A549 (cell line): ENCODE data around the gene NGFR. TPM values are rescaled to one million over a fixed set of nuclear protein-coding genes. Genes with fewer than 3 reads are reported as not detected.
A peak's percentile ranks its signal among the peaks of the same experiment; 100 is the strongest.

Source experiments
- ATAC-seq, 2 experiments: fragments of 200-7000 bp in 1 of 2; fragments of >200 bp in 1 of 2; cut with Nextera tagmentation in 1 of 2; cut with Tn5 transposase in 1 of 2; 3 replicates each; pipeline versions ENCODE4 v1.8.0 to v1.9.1; 2018 to 2020; ENCODE audit warnings: mild to moderate bottlenecking in 1 of 2, moderate library complexity in 1 of 2
- CTCF ChIA-PET: fragments of 300-600 bp; sonication (Branson Sonifier 250); formaldehyde crosslinking; extraction: SDS; loops from one replicate; lab custom pipeline; 2021; ENCODE audit warnings: antibody characterized with exemption, inconsistent platforms; lab: Yijun Ruan, JAX
- POLR2A ChIA-PET: fragments of 350-600 bp; formaldehyde crosslinking; extraction: SDS; loops from one replicate; lab custom pipeline; 2021; ENCODE audit warnings: antibody characterized with exemption, inconsistent platforms; lab: Yijun Ruan, JAX
- DNase-seq, 2 experiments: peaks; one replicate each; pipeline versions ENCODE4 v3.0.0 to v3.0.0-alpha.2; 2011 to 2016; ENCODE audit warnings: low read depth in 1 of 2, low spot score in 1 of 2
- FAIRE-seq: peaks from 2 replicates; lab custom pipeline; 2011; peaks lifted over from hg19 to GRCh38; lab: Jason Lieb, UNC
- H3K27ac ChIP-seq, 2 experiments: fragments of >200 bp; sonication (Bioruptor Twin); formaldehyde crosslinking; 3 replicates each; pipeline ENCODE4 v1.5.1; 2016 to 2017
- H3K4me1 ChIP-seq: fragments of >200 bp; sonication (Bioruptor Twin); formaldehyde crosslinking; 3 replicates; pipeline ENCODE4 v1.6.1; 2016
- H3K4me2 ChIP-seq: fragments of >200 bp; sonication (Bioruptor Twin); formaldehyde crosslinking; 3 replicates; pipeline ENCODE4 v1.6.1; 2016
- H3K4me3 ChIP-seq: fragments of >200 bp; sonication (Bioruptor Twin); formaldehyde crosslinking; 3 replicates; pipeline ENCODE4 v1.5.1; 2016
- H3K9me3 ChIP-seq: fragments of >200 bp; sonication (Bioruptor Twin); formaldehyde crosslinking; 3 replicates; pipeline ENCODE4 v1.6.1; 2016
- BHLHE40 ChIP-seq: IDR thresholded peaks from 2 replicates; pipeline ENCODE4 v1.6.1; 2012; ENCODE audit warnings: low read depth, low read length, inconsistent platforms
- CBX8 ChIP-seq: fragments of 200-600 bp; sonication (generic); IDR thresholded peaks from 2 replicates; pipeline ENCODE4 v1.6.1; 2016
- CEBPB ChIP-seq, 2 experiments: fragments of >200 bp in 1 of 2; sonication (Bioruptor Twin) in 1 of 2; formaldehyde crosslinking in 1 of 2; IDR thresholded peaks; 2 replicates each; pipeline ENCODE4 v1.6.1; 2012 to 2016
- EHMT2 ChIP-seq: fragments of 200-600 bp; sonication (generic); IDR thresholded peaks from 2 replicates; pipeline ENCODE4 v1.6.1; 2016; ENCODE audit warnings: antibody characterized with exemption, low read depth, mild to moderate bottlenecking, moderate library complexity
- FOXS1 ChIP-seq: fragments of 250-450 bp; sonication (Bioruptor Pico); IDR thresholded peaks from 2 replicates; pipeline ENCODE4 v1.5.0; 2020; ENCODE audit warnings: mild to moderate bottlenecking, moderate library complexity
- HEYL ChIP-seq: fragments of 250-450 bp; sonication (Bioruptor Pico); IDR thresholded peaks from 2 replicates; pipeline ENCODE4 v1.8.0; 2021; ENCODE audit warnings: mild to moderate bottlenecking, moderate library complexity
- HOXB13 ChIP-seq: fragments of 250-450 bp; sonication (Bioruptor Pico); IDR thresholded peaks from 2 replicates; pipeline ENCODE4 v1.5.0; 2020; ENCODE audit warnings: low read depth, mild to moderate bottlenecking, moderate library complexity
- HOXB5 ChIP-seq: fragments of 250-450 bp; sonication (Bioruptor Pico); IDR thresholded peaks from 2 replicates; pipeline ENCODE4 v1.5.0; 2020; ENCODE audit warnings: mild to moderate bottlenecking, moderate library complexity
- JUN ChIP-seq, 2 experiments: fragments of >200 bp; sonication (Bioruptor Twin); formaldehyde crosslinking; IDR thresholded peaks; 2 replicates in 1 of 2; 3 replicates in 1 of 2; pipeline ENCODE4 v1.6.1; 2016 to 2017
- MAFK ChIP-seq: fragments of 450-650 bp; IDR thresholded peaks from 2 replicates; pipeline ENCODE4 v1.6.1; 2014; ENCODE audit not compliant: partially characterized antibody
- MAZ ChIP-seq: fragments of 150-350 bp; IDR thresholded peaks from 2 replicates; pipeline ENCODE4 v1.6.1; 2014; ENCODE audit warnings: antibody characterized with exemption, low read depth, low read length, borderline replicate concordance
- PHF8 ChIP-seq: fragments of 200-600 bp; sonication (generic); IDR thresholded peaks from 2 replicates; pipeline ENCODE4 v1.6.1; 2016; ENCODE audit warnings: low read depth, mild to moderate bottlenecking, antibody characterized with exemption, moderate library complexity, borderline replicate concordance
- RARB ChIP-seq: fragments of 250-450 bp; sonication (Bioruptor Pico); IDR thresholded peaks from 2 replicates; pipeline ENCODE4 v1.8.0; 2021; ENCODE audit warnings: mild to moderate bottlenecking, moderate library complexity
- SMC3 ChIP-seq: fragments of >200 bp; sonication (Bioruptor Twin); formaldehyde crosslinking; IDR thresholded peaks from 3 replicates; pipeline ENCODE4 v1.6.1; 2018; ENCODE audit warnings: inconsistent platforms
- TFCP2L1 ChIP-seq: fragments of 250-450 bp; sonication (Bioruptor Pico); IDR thresholded peaks from 2 replicates; pipeline ENCODE4 v1.5.0; 2021; ENCODE audit warnings: mild to moderate bottlenecking
- ZC3H11A ChIP-seq: fragments of 450-650 bp; IDR thresholded peaks from 2 replicates; pipeline ENCODE4 v1.6.1; 2014; ENCODE audit warnings: antibody characterized with exemption, mild to moderate bottlenecking
- ZFP36 ChIP-seq: fragments of 450-650 bp; IDR thresholded peaks from 2 replicates; pipeline ENCODE4 v1.6.1; 2014; ENCODE audit warnings: borderline replicate concordance; ENCODE audit not compliant: partially characterized antibody
- WGBS: methylation state at CpG from one replicate; pipeline ENCODE4 v1.1.6; 2017; ENCODE audit errors: missing lambda C conversion rate; 5-methylcytosine and 5-hydroxymethylcytosine counted together
- polyA plus RNA-seq, 4 experiments: library from polyadenylated mRNA; depleted of rRNA in 3 of 4; stranded (reverse); fragments of >200 nt; fragmentation: RNase III in 1 of 4; extraction: RNeasy Plus Mini Kit Qiagen cat#74134 plus additional on column Dnase treatment in 1 of 4; gene quantifications; 2 replicates in 3 of 4; 3 replicates in 1 of 4; pipeline ENCODE4 v1.2.3, GENCODE V29; 2011 to 2017
- TF ChIP-seq, protein P1 (sequence below): IDR thresholded peaks from 2 replicates; pipeline ENCODE4 v1.6.1; 2012; ENCODE audit warnings: low read depth, borderline replicate concordance
- TF ChIP-seq, protein P2 (sequence below): fragments of 450-650 bp; IDR thresholded peaks from 2 replicates; pipeline ENCODE4 v1.6.1; 2014; ENCODE audit warnings: antibody characterized with exemption
- TF ChIP-seq, protein P3 (sequence below): IDR thresholded peaks from 2 replicates; pipeline ENCODE4 v1.6.1; 2012
- TF ChIP-seq, protein P4 (sequence below): fragments of >200 bp; sonication (Bioruptor Twin); formaldehyde crosslinking; IDR thresholded peaks from 3 replicates; pipeline ENCODE4 v1.5.1; 2016

Gene NGFR
- polyA plus RNA-seq, 2 of the 4 experiments (the other 2 are of a cell fraction), result 0.13 to 0.18 TPM

DNA sequence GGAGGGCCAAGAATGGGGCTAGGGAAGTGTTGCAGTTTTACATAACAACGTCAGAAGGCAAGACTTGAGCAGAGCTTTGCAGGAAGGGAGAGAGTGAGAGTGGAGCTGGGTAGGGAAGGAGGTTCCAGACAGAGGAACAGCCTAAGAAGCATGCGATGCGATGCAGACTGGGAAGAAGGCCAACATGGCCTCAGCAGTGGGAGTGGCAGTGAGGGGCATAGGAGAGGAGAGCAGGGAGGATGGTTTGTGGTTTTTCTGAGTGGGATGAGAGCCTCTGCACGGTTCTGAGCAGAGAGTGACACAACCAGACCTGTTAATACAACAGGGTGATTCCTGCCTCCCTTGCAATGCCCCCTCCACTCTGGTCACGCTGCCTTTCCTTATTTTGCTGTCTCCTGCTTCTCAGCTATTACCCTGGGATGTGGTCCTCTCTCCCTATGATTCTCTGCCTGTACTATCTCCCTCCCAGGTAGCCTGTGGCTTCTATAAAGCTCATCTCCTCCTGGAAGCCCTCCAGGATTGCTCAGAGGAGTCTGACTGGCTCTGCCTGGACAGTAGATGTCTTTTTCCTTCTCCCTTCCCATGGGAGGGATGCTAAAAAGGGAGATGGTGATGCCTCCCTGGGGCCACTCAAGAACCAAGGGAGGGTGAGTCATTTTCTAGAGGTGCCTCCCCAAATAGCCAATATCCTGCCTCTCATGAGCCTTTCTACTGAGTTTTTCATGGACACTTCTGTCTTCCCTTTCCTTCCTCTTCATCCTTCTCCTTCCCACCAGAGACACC, 38.7 kb upstream of the NGFR start:
- ATAC-seq (0 out of 6 replicates have a peak, but pooled peaks of 1 of the 2 experiments have one; percentile 14), DNase-seq (no peak), FAIRE-seq (peak; percentile 59)
- peaks cover 4% of the 10 kb centered on the region; the same call in 1 of the 3 replicates for H3K4me1 ChIP-seq
- CTCF ChIA-PET, result interaction anchor here (0.8 to 17.9 kb wide), 9 partner anchors 10 to 778 kb away, joined by 3 to 121 read pairs (median 3); no protein-coding TSS in a partner anchor
- TF ChIP-seq ZFP36 (peak; percentile 82), CBX8 (no peak)
- H3K27ac ChIP-seq, result no peak overlapping the region
- no peak overlapping the region for H3K4me3 ChIP-seq
- WGBS, result 37% methylated on average over 5 of the region's 5 CpGs
- no peaks in the 10 kb centered on the region for H3K9me3 ChIP-seq
- H3K4me2 ChIP-seq, result no peak overlapping the region
- POLR2A ChIA-PET, result interaction anchor here (0.5 kb wide), 1 partner anchor 387 kb away, joined by 5 read pairs; no protein-coding TSS in a partner anchor

DNA sequence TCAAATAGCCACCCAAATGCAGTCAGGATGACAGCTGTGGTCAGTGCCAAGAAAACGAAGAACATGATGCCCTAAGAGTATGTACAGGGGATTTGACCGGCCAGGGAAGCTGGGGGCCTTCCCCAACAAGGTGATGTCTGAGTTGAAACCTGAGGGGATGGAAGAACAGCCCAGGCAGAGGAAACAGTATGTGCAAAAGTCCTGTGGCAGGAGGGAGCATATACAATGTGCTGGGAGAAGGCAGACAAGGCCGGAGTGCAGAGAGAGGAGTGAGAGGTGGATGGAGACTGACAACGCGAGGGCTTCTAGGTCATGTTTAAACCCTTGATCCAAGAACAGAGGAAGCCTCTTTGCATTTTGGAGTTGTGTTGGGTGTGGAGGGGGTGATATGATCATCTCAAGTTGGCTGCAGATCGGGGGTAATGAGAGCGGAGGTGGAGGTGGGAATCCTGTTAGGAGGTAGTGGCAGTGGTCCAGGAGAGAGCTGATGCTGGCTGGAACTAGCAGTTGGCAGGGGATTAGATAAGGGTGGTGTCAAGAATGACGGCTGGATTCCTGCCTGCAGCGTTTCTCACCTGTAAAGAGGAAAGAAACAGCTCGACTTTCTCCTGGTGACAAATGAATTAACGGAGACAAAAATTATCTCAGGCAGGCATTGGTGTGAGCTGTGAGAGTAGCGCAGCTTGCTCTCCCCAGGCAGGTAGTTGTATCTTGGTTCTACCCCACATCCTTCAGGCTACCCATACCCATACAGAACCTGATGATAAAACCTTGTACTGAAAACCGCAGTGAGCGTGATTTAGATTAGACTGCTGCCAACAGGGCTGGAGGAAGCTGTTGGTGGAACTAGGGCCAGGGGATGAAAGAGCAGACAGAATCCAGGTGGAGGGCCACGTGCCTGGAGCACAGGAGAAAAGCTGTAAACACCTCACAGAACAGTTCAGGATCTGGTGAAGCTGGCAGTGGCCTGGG, 37.2 kb upstream of the NGFR start:
- Histone ChIP-seq H3K9me3 (no peaks in the 10 kb centered on the region), H3K4me3 (no peak overlapping the region), H3K4me1 (peaks cover 4% of the 10 kb centered on the region; the same call in 1 of the 3 replicates), H3K4me2 (no peak overlapping the region), H3K27ac (no peak overlapping the region)
- DNase-seq, result no peak
- no peak for FAIRE-seq
- ATAC-seq, result no peak
- POLR2A ChIA-PET, result no interaction called here
- 46% methylated on average over 15 of the region's 15 CpGs for WGBS
- CTCF ChIA-PET, result interaction anchor here (0.6 to 17.9 kb wide), 11 partner anchors 11 to 183 kb away, joined by 3 to 121 read pairs (median 3); no protein-coding TSS in a partner anchor
- TF ChIP-seq MAZ (no peak), FOXS1 (CRISPR knock-in tag) (no peak), SMC3 (no peak), EHMT2 (no peak), ZC3H11A (no peak), PHF8 (no peak)

DNA sequence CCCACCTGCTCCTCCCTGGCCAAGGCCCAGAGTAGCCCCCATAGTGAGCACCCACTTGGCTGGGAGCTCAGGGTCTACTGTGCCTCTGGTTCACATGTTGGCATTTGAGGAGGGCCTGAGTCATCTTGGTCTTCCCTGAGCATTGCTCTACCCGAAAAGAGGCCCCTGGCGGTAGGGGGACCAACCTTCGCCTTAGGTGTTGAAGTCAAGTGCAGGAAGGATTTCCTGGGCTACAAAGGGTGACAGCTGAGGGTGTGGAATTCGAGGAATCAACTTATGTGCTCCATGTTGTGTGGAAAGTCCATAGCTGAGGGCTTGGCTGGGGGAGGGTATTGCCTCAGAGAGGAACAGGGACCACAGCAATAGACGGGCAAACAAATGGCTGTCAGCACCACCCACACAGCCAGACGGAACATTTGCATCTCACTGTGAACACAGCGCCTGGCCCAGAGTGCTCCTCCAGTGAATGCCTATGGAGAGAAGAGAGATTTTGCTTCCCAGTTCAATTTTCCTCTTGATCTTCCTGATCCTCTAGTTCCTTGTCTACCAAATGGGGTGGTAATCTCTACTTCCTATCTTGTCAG, 35.6 kb upstream of the NGFR start:
- no peak overlapping the region for H3K4me2 ChIP-seq
- H3K27ac ChIP-seq, result no peak overlapping the region
- peaks cover 15% of the 10 kb centered on the region; the same call in 2 of the 3 replicates for H3K9me3 ChIP-seq
- H3K4me3 ChIP-seq, result no peak overlapping the region
- POLR2A ChIA-PET, result no interaction called here
- 49% methylated on average over 7 of the region's 7 CpGs for WGBS
- CTCF ChIA-PET, result interaction anchor here (0.6 to 17.9 kb wide), 4 partner anchors 24 to 97 kb away, joined by 3 to 121 read pairs (median 12); no protein-coding TSS in a partner anchor
- TF ChIP-seq JUN (IDR thresholded peaks at IDR 0.05) (no peak), BHLHE40 (no peak), PHF8 (no peak), TFCP2L1 (CRISPR knock-in tag) (no peak)
- TF ChIP-seq, protein P1, sequence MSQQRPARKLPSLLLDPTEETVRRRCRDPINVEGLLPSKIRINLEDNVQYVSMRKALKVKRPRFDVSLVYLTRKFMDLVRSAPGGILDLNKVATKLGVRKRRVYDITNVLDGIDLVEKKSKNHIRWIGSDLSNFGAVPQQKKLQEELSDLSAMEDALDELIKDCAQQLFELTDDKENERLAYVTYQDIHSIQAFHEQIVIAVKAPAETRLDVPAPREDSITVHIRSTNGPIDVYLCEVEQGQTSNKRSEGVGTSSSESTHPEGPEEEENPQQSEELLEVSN, result no peak
- no peaks in the 10 kb centered on the region for H3K4me1 ChIP-seq
- DNase-seq (no peak), ATAC-seq (no peak), FAIRE-seq (no peak)

DNA sequence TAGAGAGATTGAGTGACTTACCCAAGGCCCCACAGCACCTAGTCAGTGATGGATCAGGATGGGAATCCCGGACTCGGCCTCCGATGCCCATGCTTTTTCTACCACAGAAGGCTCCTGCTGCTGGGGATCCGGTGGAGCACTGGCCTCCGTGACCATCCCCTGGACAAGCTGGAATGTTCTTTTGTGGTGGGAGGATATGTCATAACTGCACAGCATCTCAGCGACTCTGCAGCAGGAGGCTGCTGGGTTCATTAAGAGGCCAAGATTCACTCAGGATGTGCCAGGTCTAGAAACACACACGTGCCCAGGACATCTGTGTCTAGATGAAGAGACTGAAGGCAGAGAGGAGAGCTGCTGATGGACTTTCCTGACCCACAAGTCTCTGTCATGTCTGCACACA, 34.7 kb upstream of the NGFR start:
- no peak; a peak in 1 of 6 replicates for ATAC-seq
- TF ChIP-seq, protein P2, sequence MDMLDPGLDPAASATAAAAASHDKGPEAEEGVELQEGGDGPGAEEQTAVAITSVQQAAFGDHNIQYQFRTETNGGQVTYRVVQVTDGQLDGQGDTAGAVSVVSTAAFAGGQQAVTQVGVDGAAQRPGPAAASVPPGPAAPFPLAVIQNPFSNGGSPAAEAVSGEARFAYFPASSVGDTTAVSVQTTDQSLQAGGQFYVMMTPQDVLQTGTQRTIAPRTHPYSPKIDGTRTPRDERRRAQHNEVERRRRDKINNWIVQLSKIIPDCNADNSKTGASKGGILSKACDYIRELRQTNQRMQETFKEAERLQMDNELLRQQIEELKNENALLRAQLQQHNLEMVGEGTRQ, result no peak
- TF ChIP-seq EHMT2 (no peak), HOXB5 (CRISPR knock-in tag) (no peak), HEYL (CRISPR knock-in tag) (no peak), RARB (CRISPR knock-in tag) (no peak), HOXB13 (CRISPR knock-in tag) (no peak), BHLHE40 (no peak), CEBPB (IDR thresholded peaks at IDR 0.05) (no peak), MAFK (no peak)
- TF ChIP-seq, protein P3, sequence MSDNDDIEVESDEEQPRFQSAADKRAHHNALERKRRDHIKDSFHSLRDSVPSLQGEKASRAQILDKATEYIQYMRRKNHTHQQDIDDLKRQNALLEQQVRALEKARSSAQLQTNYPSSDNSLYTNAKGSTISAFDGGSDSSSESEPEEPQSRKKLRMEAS, result no peak
- TF ChIP-seq, protein P1, result no peak
- TF ChIP-seq, protein P4, sequence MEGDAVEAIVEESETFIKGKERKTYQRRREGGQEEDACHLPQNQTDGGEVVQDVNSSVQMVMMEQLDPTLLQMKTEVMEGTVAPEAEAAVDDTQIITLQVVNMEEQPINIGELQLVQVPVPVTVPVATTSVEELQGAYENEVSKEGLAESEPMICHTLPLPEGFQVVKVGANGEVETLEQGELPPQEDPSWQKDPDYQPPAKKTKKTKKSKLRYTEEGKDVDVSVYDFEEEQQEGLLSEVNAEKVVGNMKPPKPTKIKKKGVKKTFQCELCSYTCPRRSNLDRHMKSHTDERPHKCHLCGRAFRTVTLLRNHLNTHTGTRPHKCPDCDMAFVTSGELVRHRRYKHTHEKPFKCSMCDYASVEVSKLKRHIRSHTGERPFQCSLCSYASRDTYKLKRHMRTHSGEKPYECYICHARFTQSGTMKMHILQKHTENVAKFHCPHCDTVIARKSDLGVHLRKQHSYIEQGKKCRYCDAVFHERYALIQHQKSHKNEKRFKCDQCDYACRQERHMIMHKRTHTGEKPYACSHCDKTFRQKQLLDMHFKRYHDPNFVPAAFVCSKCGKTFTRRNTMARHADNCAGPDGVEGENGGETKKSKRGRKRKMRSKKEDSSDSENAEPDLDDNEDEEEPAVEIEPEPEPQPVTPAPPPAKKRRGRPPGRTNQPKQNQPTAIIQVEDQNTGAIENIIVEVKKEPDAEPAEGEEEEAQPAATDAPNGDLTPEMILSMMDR, result no peak

More for the DNA sequence above, 34.7 kb upstream of the NGFR start:
- no peak overlapping the region for H3K4me3 ChIP-seq
- ChIA-PET POLR2A (no interaction called here), CTCF (interaction anchor here (2.2 to 17.9 kb wide), 3 partner anchors 25 to 96 kb away, joined by 7 to 121 read pairs (median 20); no protein-coding TSS in a partner anchor)
- 58% methylated on average over 7 of the region's 7 CpGs for WGBS
- H3K9me3 ChIP-seq, result peaks cover 15% of the 10 kb centered on the region; the same call in 2 of the 3 replicates
- FAIRE-seq (no peak), DNase-seq (no peak)
- no peaks in the 10 kb centered on the region for H3K4me1 ChIP-seq
- no peak overlapping the region for H3K27ac ChIP-seq
- no peak overlapping the region for H3K4me2 ChIP-seq
